ENCODE results near the gene GNB1.
"Not testable (repeated sequence)": the region's sequence is repeated elsewhere in the genome, so short reads cannot be mapped to it uniquely, and the experiment has no call there.

The GNB1 gene

GRCh38 chr1:1889847-1890505 lies 911 bp downstream of the GNB1 start:
- no peak for DNase-seq (ENCODE audit: low read depth)

- no peak for DNase-seq (ENCODE audit: low read depth)
These were observed 1.7 kb downstream of the GNB1 start for GRCh38 chr1:1889090-1889750.

DNA sequence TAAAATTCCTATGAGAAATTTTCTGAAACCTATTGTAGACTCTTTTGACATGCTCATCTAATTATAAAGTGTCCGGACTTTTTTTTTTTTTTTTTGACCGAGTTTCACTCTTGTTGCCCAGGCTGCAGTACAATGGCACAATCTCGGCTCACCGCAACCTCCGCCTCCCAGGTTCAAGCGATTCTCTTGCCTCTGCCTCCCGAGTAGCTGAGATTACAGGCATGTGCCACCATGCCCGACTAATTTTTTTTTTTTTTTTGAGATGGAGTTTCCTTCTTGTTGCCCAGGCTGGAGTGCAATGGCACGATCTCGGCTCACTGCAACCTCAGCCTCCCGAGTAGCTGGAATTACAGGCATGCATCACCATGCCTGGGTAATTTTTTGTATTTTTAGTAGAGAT lies 7.0 kb downstream of the GNB1 start:
- DNase-seq (ENCODE audit: low read depth) = not testable (repeated sequence)

- no peak for DNase-seq (ENCODE audit: low read depth)
These were observed 7.6 kb downstream of the GNB1 start for GRCh38 chr1:1883092-1883873.

DNA sequence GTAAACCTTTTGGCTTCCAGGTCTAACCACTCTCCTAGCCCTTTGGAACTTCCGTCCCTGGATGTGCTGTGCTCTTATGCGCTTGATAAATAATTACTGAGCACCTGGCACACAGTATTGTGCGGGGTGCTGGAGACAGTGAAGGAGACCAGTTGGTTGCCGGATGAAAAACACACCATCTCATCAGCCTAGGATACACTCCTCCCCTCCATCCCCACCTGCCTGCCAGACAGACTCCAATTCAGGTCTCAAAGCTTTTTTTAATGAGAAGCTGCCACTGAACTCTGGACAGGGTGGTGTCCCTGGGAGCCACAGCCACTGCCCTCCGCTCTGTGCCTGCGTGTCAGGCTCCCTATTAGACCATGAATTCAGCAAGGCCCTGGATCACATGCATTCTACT lies 9.2 kb downstream of the GNB1 start:
- no peak for DNase-seq (ENCODE audit: low read depth)

- no peak for DNase-seq (ENCODE audit: low read depth)
These were observed 10.1 kb downstream of the GNB1 start for GRCh38 chr1:1880617-1881312.

- no peak for DNase-seq (ENCODE audit: low read depth)
These were observed 10.9 kb downstream of the GNB1 start for GRCh38 chr1:1879942-1880341.

GRCh38 chr1:1877865-1878436 lies 12.9 kb downstream of the GNB1 start:
- no peak for DNase-seq (ENCODE audit: low read depth)

GRCh38 chr1:1876335-1876930 lies 14.5 kb downstream of the GNB1 start:
- DNase-seq (ENCODE audit: low read depth) = no peak

GRCh38 chr1:1875932-1876331 lies 15.0 kb downstream of the GNB1 start:
- DNase-seq (ENCODE audit: low read depth) = no peak

GRCh38 chr1:1874901-1875300 lies 16.0 kb downstream of the GNB1 start:
- DNase-seq (ENCODE audit: low read depth) = no peak

GRCh38 chr1:1873186-1873585 lies 17.7 kb downstream of the GNB1 start:
- DNase-seq (ENCODE audit: low read depth) = no peak

GRCh38 chr1:1872329-1872994 lies 18.4 kb downstream of the GNB1 start:
- no peak for DNase-seq (ENCODE audit: low read depth)

GRCh38 chr1:1869469-1869868 lies 21.4 kb downstream of the GNB1 start:
- no peak for DNase-seq (ENCODE audit: low read depth)

GRCh38 chr1:1867164-1867563 lies 23.7 kb downstream of the GNB1 start:
- DNase-seq (ENCODE audit: low read depth) = no peak

- no peak for DNase-seq (ENCODE audit: low read depth)
These were observed 27.9 kb downstream of the GNB1 start for GRCh38 chr1:1862905-1863547.

GRCh38 chr1:1861761-1862310 lies 29.1 kb downstream of the GNB1 start:
- DNase-seq (ENCODE audit: low read depth) = not testable (repeated sequence)

GRCh38 chr1:1861339-1861730 lies 29.6 kb downstream of the GNB1 start:
- no peak for DNase-seq (ENCODE audit: low read depth)

GRCh38 chr1:1859970-1860697 lies 30.8 kb downstream of the GNB1 start:
- not testable (repeated sequence) for DNase-seq (ENCODE audit: low read depth)
